Measurements from ENCODE around the gene ATP2B2. TPM values are rescaled to one million over a fixed set of nuclear protein-coding genes. Genes with fewer than 3 reads are reported as not detected.

ATP2B2 gene
- total and polyA plus RNA-seq, 9 of the 15 experiments (the other 6 are each of a cell fraction or from before 2014, with no cell fraction given), result 0.06 TPM; not detected in 8

GRCh38 chr3:10456981-10457380, 48.4 kb downstream of the ATP2B2 start:
- no peaks in the 10 kb centered on the region for H3K79me2 ChIP-seq (ENCODE audit: control insufficient read depth, insufficient read depth, low read length)
- intact Hi-C loops (cut with micrococcal nuclease), result no loop called here

More at GRCh38 chr3:10456981-10457380, 48.4 kb downstream of the ATP2B2 start:
- Histone ChIP-seq H2AFZ (ENCODE audit: low read depth, low read length) (no peak overlapping the region), H3K9ac (ENCODE audit: insufficient read depth in 1 of 2, low read depth in 2 of 2, low read length in 2 of 2) (no peak overlapping the region), H3K36me3 (ENCODE audit: control insufficient read depth, insufficient read depth, low read length) (no peaks in the 10 kb centered on the region), H3K27ac (ENCODE audit: extremely low read depth, low read depth, low read length) (no peak overlapping the region), H3K4me1 (replicated peaks in 1 of 2; ENCODE audit: control insufficient read depth in 2 of 2, insufficient read depth in 2 of 2, low read length in 2 of 2) (no peaks in the 10 kb centered on the region), H3K9me3 (replicated peaks; ENCODE audit: control insufficient read depth, insufficient read depth, low read depth, low read length) (no peaks in the 10 kb centered on the region), H3K4me3 (no peak overlapping the region), H3K4me2 (ENCODE audit: insufficient read depth, low read length) (no peak overlapping the region), H3K27me3 (ENCODE audit: control insufficient read depth in 2 of 2, insufficient read depth in 2 of 2, low read length in 2 of 2) (peaks cover 0 to 6% of the 10 kb centered on the region in 2 experiments; a peak in 2 of 5 replicates), H3K9me1 (ENCODE audit: control insufficient read depth, insufficient read depth, low read length) (no peaks in the 10 kb centered on the region), H4K20me1 (replicated peaks; ENCODE audit: control insufficient read depth, insufficient read depth, low read length) (peaks cover 18% of the 10 kb centered on the region)
- CTCF ChIA-PET (ENCODE audit: low intra/inter-chr PET ratio), result no interaction called here
- POLR2A ChIA-PET, result no interaction called here
- BruUV-seq (replicated peaks), result no TSS peak
- DNase-seq (ENCODE audit: extremely low read depth in 1 of 4, low spot score in 3 of 4) (no peak), ATAC-seq (no peak), FAIRE-seq (no peak)
- in situ Hi-C loops (cut with MboI), result no loop called here
- TF ChIP-seq, protein P1, sequence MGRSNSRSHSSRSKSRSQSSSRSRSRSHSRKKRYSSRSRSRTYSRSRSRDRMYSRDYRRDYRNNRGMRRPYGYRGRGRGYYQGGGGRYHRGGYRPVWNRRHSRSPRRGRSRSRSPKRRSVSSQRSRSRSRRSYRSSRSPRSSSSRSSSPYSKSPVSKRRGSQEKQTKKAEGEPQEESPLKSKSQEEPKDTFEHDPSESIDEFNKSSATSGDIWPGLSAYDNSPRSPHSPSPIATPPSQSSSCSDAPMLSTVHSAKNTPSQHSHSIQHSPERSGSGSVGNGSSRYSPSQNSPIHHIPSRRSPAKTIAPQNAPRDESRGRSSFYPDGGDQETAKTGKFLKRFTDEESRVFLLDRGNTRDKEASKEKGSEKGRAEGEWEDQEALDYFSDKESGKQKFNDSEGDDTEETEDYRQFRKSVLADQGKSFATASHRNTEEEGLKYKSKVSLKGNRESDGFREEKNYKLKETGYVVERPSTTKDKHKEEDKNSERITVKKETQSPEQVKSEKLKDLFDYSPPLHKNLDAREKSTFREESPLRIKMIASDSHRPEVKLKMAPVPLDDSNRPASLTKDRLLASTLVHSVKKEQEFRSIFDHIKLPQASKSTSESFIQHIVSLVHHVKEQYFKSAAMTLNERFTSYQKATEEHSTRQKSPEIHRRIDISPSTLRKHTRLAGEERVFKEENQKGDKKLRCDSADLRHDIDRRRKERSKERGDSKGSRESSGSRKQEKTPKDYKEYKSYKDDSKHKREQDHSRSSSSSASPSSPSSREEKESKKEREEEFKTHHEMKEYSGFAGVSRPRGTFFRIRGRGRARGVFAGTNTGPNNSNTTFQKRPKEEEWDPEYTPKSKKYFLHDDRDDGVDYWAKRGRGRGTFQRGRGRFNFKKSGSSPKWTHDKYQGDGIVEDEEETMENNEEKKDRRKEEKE (IDR thresholded peaks at IDR 0.05; ENCODE audit: borderline replicate concordance in 1 of 2, control insufficient read depth in 1 of 2, low read depth in 2 of 2, low read length in 1 of 2), result no peak
- TF ChIP-seq ASH1L (IDR thresholded peaks at IDR 0.05; ENCODE audit: borderline replicate concordance, low read depth, partially characterized antibody), result no peak
- no peak for TF ChIP-seq SAP30 (IDR thresholded peaks at IDR 0.05; ENCODE audit: borderline replicate concordance, insufficient read depth, low read depth, low read length, poor library complexity, severe bottlenecking)
- no peak for TF ChIP-seq ELF1 (tag; IDR thresholded peaks at IDR 0.05)
- no peak for TF ChIP-seq ZNF165 (CRISPR knock-in tag; IDR thresholded peaks at IDR 0.05; ENCODE audit: borderline replicate concordance)
- TF ChIP-seq NCOR1 (IDR thresholded peaks at IDR 0.05), result no peak
- TF ChIP-seq ZBTB1 (CRISPR knock-in tag; IDR thresholded peaks at IDR 0.05; ENCODE audit: borderline replicate concordance, low read depth), result no peak
- no peak for TF ChIP-seq CEBPG (CRISPR knock-in tag; IDR thresholded peaks at IDR 0.05)
- TF ChIP-seq CEBPG (tag; conservative IDR thresholded peaks at IDR 0.05 in 1 of 2, IDR thresholded peaks at IDR 0.05 in 1 of 2), result no peak
- TF ChIP-seq ZZZ3 (IDR thresholded peaks at IDR 0.05), result no peak
- TF ChIP-seq LEF1 (IDR thresholded peaks at IDR 0.05), result no peak
- TF ChIP-seq, protein P2, sequence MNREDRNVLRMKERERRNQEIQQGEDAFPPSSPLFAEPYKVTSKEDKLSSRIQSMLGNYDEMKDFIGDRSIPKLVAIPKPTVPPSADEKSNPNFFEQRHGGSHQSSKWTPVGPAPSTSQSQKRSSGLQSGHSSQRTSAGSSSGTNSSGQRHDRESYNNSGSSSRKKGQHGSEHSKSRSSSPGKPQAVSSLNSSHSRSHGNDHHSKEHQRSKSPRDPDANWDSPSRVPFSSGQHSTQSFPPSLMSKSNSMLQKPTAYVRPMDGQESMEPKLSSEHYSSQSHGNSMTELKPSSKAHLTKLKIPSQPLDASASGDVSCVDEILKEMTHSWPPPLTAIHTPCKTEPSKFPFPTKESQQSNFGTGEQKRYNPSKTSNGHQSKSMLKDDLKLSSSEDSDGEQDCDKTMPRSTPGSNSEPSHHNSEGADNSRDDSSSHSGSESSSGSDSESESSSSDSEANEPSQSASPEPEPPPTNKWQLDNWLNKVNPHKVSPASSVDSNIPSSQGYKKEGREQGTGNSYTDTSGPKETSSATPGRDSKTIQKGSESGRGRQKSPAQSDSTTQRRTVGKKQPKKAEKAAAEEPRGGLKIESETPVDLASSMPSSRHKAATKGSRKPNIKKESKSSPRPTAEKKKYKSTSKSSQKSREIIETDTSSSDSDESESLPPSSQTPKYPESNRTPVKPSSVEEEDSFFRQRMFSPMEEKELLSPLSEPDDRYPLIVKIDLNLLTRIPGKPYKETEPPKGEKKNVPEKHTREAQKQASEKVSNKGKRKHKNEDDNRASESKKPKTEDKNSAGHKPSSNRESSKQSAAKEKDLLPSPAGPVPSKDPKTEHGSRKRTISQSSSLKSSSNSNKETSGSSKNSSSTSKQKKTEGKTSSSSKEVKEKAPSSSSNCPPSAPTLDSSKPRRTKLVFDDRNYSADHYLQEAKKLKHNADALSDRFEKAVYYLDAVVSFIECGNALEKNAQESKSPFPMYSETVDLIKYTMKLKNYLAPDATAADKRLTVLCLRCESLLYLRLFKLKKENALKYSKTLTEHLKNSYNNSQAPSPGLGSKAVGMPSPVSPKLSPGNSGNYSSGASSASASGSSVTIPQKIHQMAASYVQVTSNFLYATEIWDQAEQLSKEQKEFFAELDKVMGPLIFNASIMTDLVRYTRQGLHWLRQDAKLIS (CRISPR knock-in tag; IDR thresholded peaks at IDR 0.05), result no peak
- TF ChIP-seq TAF1 (IDR thresholded peaks at IDR 0.05; ENCODE audit: control insufficient read depth, extremely low read depth, insufficient read depth, low read length, severe bottlenecking), result no peak
- TF ChIP-seq SNIP1 (IDR thresholded peaks at IDR 0.05; ENCODE audit: low read depth), result no peak
- TF ChIP-seq ZNF431 (CRISPR knock-in tag; IDR thresholded peaks at IDR 0.05), result no peak
- TF ChIP-seq NCOA2 (IDR thresholded peaks at IDR 0.05; ENCODE audit: partially characterized antibody in 2 of 2), result no peak
- WGBS (ENCODE audit: insufficient coverage, low coverage, missing lambda C conversion rate), result 0% methylated on average over 2 of the region's 2 CpGs
